Duodenal mucosa (tissue), 2 donors: ENCODE measurements around the gene HADH.

Experiments used
- H3K27ac ChIP-seq: one replicate; pipeline ENCODE4 v1.7.0; 2013; ENCODE audit warnings: low read depth, low read length
- H3K27me3 ChIP-seq, 2 donors: one replicate each; pipeline ENCODE4 v1.7.0; 2013; ENCODE audit warnings: low read length in 2 of 2, control low read depth in 1 of 2; ENCODE audit not compliant: insufficient read depth in 2 of 2, control insufficient read depth in 1 of 2
- H3K36me3 ChIP-seq, 2 donors: one replicate each; pipeline ENCODE4 v1.7.0; 2013; ENCODE audit warnings: low read length in 2 of 2, control low read depth in 1 of 2; ENCODE audit not compliant: insufficient read depth in 2 of 2, control insufficient read depth in 1 of 2
- H3K4me1 ChIP-seq, 2 donors: one replicate each; pipeline ENCODE4 v1.7.0; 2013; ENCODE audit warnings: low read length in 2 of 2, control low read depth in 1 of 2; ENCODE audit not compliant: insufficient read depth in 2 of 2, control insufficient read depth in 1 of 2
- H3K4me3 ChIP-seq, 2 donors: one replicate each; pipeline ENCODE4 v1.7.0; 2013; ENCODE audit warnings: low read length in 2 of 2, low read depth in 1 of 2
- H3K9ac ChIP-seq, 2 donors: one replicate each; pipeline ENCODE4 v1.7.0; 2013; ENCODE audit warnings: low read length in 2 of 2, low read depth in 1 of 2
- H3K9me3 ChIP-seq, 2 donors: one replicate each; pipeline ENCODE4 v1.7.0; 2013; ENCODE audit warnings: low read length in 2 of 2, control low read depth in 1 of 2; ENCODE audit not compliant: control insufficient read depth in 1 of 2

The HADH gene

DNA sequence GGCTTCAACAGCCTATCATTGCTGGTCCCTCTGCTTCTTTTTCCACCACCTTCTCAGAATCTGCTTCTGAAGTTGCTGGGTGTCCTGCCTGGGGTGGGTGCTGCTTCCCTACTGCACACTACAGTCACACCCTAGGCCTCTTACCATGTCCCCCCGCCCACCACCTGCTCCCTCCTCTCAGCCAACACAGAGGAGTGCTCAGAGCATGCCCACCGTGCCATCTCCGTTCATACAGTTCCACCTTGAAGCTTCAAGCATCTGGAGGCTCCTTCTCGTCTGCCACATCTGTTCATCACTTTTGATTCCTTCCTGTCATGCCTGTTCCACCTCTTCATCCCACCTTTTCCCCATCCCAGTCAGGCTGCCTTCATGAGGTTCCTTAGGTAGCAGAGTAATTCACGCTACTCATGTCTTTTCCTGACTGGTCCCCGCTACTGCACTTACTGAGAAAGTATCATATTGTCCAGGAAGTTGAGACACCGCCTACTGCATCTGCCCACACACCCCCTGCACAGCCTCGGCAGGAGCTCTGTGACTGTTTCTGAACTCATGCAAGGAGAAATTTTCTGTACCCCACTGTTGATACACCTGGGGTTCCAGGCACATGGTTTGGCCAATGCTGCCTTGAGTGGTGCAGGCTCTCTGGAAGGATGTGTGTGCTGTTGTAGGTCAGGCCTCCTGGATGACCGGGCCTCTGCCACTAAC is 39.5 kb downstream of the HADH start:
- Histone ChIP-seq H3K4me3 (no peak overlapping the region), H3K36me3 (peaks cover 21 to 66% of the 10 kb centered on the region in 2 donors), H3K4me1 (no peaks in the 10 kb centered on the region), H3K9me3 (no peaks in the 10 kb centered on the region), H3K27ac (no peak overlapping the region), H3K9ac (no peak overlapping the region), H3K27me3 (no peaks in the 10 kb centered on the region)

DNA sequence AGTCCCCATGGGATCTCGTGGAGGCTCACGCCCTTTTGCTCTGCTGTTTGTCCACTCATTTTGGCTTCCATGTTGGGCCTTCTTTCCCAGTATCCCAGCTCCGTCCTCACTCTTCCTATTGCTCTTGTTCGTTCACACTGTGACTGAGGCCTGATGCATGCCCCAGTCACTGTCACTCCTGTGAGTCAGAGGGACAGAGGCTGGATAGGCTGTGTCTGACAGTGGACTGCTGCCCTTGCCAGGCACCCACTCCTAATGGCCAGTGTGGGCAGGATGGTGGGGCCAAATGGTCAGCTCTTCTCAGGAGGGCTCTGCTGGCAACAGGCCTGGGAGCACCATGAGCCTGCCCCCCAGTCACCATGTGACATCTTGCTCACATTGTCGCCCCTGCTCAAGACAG is 40.0 kb downstream of the HADH start:
- H3K9ac ChIP-seq = no peak overlapping the region
- H3K4me3 ChIP-seq = no peak overlapping the region
- H3K4me1 ChIP-seq = no peaks in the 10 kb centered on the region
- H3K27me3 ChIP-seq = no peaks in the 10 kb centered on the region
- peaks cover 26 to 66% of the 10 kb centered on the region in 2 donors for H3K36me3 ChIP-seq
- H3K27ac ChIP-seq = no peak overlapping the region
- no peaks in the 10 kb centered on the region for H3K9me3 ChIP-seq

DNA sequence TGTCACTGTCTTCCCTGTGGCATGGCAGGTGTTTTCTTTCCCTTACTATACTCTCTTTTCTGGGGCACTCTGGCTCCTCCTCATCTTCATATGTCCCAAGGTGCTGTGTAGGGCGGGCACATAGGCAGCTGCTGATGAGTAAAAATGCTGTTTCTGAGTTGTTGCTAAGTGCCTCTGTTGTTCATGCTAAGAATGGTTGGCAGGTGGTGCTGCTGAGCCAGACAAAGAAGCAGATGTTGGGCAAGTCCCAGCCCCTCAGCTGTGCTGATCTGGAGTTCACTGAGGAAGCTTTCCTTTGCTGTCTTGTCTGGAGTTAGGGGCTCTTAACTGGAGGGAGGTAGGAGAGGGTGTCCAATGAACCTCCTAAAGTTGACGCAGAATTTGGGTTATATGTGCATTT is 40.6 kb downstream of the HADH start:
- no peak overlapping the region for H3K4me3 ChIP-seq
- H3K27me3 ChIP-seq = no peaks in the 10 kb centered on the region
- H3K4me1 ChIP-seq = no peaks in the 10 kb centered on the region
- peaks cover 26 to 66% of the 10 kb centered on the region in 2 donors for H3K36me3 ChIP-seq
- no peaks in the 10 kb centered on the region for H3K9me3 ChIP-seq
- no peak overlapping the region for H3K9ac ChIP-seq
- H3K27ac ChIP-seq = no peak overlapping the region

DNA sequence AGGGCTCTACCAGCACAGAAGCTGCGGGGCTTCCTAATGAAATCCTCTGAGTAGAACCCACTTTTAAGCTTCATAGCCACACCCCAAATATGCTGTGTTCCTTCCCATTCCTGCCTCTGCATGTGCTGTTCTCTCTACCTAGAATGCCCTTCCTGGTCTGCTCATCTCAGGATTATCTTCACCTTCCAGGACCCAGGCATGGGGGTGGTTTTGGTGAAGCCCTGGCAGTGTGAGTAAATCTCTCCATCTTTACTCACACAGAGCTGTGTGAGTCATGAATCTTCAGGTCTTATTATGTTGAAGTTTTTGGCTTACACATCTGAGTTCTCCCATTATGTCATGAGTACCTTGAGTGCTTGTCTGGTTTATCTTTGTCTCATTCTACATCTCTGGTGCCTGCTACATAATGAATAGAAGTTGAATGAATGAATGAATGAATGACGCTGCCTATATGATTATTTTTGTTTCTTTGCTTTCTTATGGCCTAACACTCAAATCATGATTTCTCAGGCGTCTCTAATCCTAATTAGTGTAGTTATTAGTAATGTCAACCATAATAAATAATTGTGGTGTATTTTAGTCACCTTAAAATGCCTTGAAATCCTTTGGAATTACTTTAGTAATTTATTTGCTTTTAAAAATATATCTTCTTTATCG is 41.9 kb downstream of the HADH start:
- H3K27ac ChIP-seq = no peak overlapping the region
- H3K4me3 ChIP-seq = no peak overlapping the region
- no peaks in the 10 kb centered on the region for H3K27me3 ChIP-seq
- no peaks in the 10 kb centered on the region for H3K4me1 ChIP-seq
- no peak overlapping the region for H3K9ac ChIP-seq
- no peaks in the 10 kb centered on the region for H3K9me3 ChIP-seq
- H3K36me3 ChIP-seq = peaks cover 26 to 65% of the 10 kb centered on the region in 2 donors

DNA sequence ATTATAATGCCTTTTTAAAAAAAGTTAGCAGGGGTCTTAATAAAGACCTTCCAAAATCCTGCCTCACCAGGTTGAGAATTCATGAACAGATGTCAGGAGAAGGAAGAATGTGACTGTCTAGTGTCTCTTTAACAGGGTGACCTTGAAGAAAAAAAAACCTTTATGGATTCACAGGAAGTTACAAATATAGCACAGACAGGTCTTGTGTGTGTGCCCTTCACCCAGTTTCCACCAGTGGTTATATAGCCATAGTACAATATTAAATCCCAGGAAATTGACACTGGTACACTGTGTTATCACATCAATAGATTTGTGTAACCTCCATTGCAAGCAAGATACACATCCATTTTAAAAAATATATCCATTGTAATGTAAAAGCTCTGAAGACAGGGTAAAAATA is 43.7 kb downstream of the HADH start:
- H3K27me3 ChIP-seq = no peaks in the 10 kb centered on the region
- no peak overlapping the region for H3K9ac ChIP-seq
- H3K36me3 ChIP-seq = peaks cover 19 to 47% of the 10 kb centered on the region in 2 donors
- H3K27ac ChIP-seq = no peak overlapping the region
- no peaks in the 10 kb centered on the region for H3K9me3 ChIP-seq
- H3K4me1 ChIP-seq = no peaks in the 10 kb centered on the region
- H3K4me3 ChIP-seq = no peak overlapping the region

DNA sequence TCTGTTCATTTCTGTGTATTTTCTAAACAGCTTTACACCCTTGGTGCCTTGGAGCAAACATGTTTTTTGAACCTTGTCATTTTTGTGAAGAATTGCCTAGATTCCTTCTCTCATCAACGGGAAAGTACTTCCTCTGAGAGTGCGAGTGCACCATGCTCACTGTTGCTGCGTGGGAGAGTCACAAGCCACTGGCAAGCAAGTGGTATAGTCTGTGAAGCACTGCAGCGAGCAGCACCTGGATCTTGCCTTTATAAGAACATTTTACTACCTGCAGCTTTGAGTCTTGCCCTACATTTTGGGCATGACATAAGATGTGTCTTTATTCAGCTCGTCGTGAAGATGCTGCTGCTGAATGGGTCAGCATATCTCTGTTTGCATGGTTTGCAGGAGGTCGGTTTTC is 44.9 kb downstream of the HADH start:
- peaks cover 19 to 35% of the 10 kb centered on the region in 2 donors for H3K36me3 ChIP-seq
- H3K27ac ChIP-seq = no peak overlapping the region
- H3K9ac ChIP-seq = no peak overlapping the region
- no peaks in the 10 kb centered on the region for H3K4me1 ChIP-seq
- H3K9me3 ChIP-seq = no peaks in the 10 kb centered on the region
- H3K4me3 ChIP-seq = no peak overlapping the region
- no peaks in the 10 kb centered on the region for H3K27me3 ChIP-seq

DNA sequence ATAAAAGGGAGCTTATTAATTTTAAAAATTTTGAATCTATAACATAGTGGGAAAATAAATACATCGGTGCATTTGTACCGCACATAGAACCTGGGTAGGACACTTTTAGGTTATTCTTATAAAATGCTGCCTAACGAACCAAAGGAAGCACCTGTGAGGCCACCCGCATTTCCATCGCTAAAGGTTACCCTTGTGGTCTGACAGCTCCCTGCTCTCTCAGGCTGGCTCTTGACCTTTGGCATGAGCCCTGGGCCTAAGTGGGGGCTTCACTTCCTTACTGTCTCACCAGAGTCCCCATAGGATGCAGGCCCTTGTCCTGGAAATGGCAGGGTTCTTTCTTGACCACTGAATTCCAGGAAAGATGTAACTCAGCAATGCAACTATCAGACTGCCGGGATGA is 46.0 kb downstream of the HADH start:
- no peak overlapping the region for H3K4me3 ChIP-seq
- H3K27me3 ChIP-seq = no peaks in the 10 kb centered on the region
- H3K9ac ChIP-seq = no peak overlapping the region
- H3K36me3 ChIP-seq = peaks cover 19 to 28% of the 10 kb centered on the region in 2 donors
- H3K9me3 ChIP-seq = no peaks in the 10 kb centered on the region
- H3K27ac ChIP-seq = no peak overlapping the region
- H3K4me1 ChIP-seq = no peaks in the 10 kb centered on the region

DNA sequence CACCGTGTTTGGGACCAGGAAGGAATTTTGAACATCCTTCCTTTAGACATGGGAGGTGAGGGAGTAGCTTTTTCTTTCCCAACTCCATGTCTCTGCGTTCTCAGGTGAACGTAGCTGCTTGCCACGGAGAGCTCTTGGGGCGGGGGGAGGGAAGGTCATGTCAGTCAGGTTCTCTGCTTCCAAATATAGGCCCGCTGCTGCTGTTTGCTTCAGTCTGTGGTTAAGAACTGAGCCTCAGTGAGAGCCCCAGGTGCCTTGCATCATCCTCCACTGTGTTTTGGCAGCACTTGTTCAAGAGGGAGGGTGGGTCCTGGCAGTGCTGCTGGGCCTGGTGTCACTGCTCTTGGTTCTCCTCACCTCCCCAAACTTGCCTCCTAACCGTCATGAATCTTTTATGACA is 46.5 kb downstream of the HADH start:
- no peak overlapping the region for H3K27ac ChIP-seq
- peaks cover 18 to 25% of the 10 kb centered on the region in 2 donors for H3K36me3 ChIP-seq
- no peaks in the 10 kb centered on the region for H3K4me1 ChIP-seq
- no peaks in the 10 kb centered on the region for H3K27me3 ChIP-seq
- H3K9me3 ChIP-seq = no peaks in the 10 kb centered on the region
- H3K9ac ChIP-seq = no peak overlapping the region
- H3K4me3 ChIP-seq = no peak overlapping the region

DNA sequence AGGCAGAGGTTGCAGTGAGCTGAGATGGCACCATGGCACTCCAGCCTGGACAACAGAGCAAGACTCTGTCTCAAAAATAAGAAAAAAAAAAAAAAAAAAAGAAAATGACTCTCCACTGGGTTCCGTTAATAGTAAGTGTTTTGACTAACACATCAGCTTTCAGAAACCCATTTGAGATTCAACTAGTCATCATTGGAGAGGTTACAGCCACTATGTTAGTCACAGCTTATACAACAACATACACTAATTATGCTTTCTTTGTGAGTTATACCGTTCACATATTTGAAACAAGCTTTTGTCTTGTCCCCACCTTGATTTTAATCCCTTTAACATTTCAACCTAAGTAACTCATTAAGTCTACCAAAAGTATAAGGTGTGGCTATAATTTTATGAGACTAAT is 48.2 kb downstream of the HADH start:
- Histone ChIP-seq H3K27ac (no peak overlapping the region), H3K36me3 (peaks cover 13 to 22% of the 10 kb centered on the region in 2 donors), H3K27me3 (no peaks in the 10 kb centered on the region), H3K9ac (no peak overlapping the region), H3K4me3 (no peak overlapping the region), H3K4me1 (no peaks in the 10 kb centered on the region), H3K9me3 (no peaks in the 10 kb centered on the region)

DNA sequence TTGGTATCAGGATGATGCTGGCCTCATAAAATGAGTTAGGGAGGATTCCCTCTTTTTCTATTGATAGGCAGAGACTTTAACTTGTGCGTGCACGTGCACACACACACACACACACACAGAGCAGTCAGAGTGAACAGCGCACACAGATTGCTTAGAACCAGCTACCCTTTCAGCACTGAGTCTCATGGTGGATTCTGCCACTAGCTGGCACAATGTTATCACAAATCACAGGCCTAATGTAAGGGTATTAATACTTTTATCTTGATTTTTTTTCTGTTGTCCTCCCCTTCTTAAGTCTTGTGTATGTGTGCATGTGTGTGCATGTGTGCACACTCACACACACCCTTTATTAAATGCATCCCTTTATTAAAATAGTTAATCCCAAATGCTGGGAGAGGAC is 53.2 kb downstream of the HADH start:
- no peak overlapping the region for H3K27ac ChIP-seq
- no peaks in the 10 kb centered on the region for H3K36me3 ChIP-seq
- H3K9me3 ChIP-seq = no peaks in the 10 kb centered on the region
- H3K9ac ChIP-seq = no peak overlapping the region
- H3K4me3 ChIP-seq = no peak overlapping the region
- peaks cover 0 to 7% of the 10 kb centered on the region in 2 donors for H3K4me1 ChIP-seq
- H3K27me3 ChIP-seq = no peaks in the 10 kb centered on the region
